ENCODE measurements around the gene SH3BGRL2. TPM values are rescaled to one million over a fixed set of nuclear protein-coding genes. Genes with fewer than 3 reads are reported as not detected.

The SH3BGRL2 gene
- total RNA-seq, 6 experiments from 2014 or later = 0.14 to 0.43 (median 0.23) TPM

DNA sequence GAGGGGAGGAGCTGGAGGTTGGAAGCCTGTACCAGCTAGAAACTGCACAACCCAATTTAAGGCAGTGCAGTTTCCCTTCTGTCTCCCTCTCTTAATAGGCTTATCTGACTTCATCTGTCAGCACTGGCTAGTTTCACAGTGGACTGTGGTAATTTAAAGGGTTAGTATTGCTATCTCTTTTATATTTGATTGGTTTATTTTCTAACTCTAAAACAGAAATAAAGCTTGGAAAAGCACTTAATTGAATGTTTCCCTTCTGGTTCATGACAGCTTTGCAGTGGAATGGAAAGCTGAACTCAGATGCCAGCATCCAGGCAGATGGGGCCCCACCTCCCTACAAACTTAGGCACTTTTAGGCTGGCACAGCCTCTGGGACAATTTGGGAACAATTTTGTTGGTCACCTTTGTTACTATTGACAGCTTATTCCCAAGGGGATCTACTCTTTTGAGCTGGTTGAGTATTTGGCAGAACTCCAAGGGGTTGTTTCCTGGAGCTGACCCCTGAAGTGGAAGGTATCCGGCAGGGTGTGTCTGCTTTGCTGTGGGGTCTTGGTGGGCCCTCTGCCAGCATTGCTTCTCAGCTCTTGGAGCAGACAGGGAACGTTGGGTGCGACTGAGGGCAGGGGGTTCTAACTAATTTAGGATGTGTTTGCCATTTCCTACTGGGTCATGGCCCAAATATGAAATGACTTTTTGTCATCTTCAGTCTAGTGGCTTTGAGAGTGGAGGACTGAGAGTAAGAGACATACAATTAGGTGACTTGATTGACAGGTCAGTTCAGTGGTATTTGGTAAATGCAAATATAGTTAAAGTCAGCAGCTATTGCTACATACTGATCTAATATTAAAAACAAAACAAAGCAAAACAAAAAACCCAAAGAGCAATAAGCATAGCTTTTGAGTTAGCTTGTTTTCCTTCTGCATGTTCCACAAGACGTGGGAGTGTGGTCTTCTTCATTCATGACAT is 9.3 kb downstream of the SH3BGRL2 start:
- Mint-ChIP-seq H3K27me3 (ENCODE audit: insufficient read depth) (no peaks in the 10 kb centered on the region; the same call in 1 of the 2 replicates), H3K36me3 (ENCODE audit: low read depth) (no peaks in the 10 kb centered on the region), H3K4me1 (ENCODE audit: low read depth) (no peaks in the 10 kb centered on the region), H3K9me3 (no peaks in the 10 kb centered on the region), H3K4me3 (no peak overlapping the region), H3K27ac (no peak overlapping the region)
- DNase-seq = no peak
- TF ChIP-seq, protein P1, sequence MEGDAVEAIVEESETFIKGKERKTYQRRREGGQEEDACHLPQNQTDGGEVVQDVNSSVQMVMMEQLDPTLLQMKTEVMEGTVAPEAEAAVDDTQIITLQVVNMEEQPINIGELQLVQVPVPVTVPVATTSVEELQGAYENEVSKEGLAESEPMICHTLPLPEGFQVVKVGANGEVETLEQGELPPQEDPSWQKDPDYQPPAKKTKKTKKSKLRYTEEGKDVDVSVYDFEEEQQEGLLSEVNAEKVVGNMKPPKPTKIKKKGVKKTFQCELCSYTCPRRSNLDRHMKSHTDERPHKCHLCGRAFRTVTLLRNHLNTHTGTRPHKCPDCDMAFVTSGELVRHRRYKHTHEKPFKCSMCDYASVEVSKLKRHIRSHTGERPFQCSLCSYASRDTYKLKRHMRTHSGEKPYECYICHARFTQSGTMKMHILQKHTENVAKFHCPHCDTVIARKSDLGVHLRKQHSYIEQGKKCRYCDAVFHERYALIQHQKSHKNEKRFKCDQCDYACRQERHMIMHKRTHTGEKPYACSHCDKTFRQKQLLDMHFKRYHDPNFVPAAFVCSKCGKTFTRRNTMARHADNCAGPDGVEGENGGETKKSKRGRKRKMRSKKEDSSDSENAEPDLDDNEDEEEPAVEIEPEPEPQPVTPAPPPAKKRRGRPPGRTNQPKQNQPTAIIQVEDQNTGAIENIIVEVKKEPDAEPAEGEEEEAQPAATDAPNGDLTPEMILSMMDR (IDR thresholded peaks at IDR 0.05) = no peak

DNA sequence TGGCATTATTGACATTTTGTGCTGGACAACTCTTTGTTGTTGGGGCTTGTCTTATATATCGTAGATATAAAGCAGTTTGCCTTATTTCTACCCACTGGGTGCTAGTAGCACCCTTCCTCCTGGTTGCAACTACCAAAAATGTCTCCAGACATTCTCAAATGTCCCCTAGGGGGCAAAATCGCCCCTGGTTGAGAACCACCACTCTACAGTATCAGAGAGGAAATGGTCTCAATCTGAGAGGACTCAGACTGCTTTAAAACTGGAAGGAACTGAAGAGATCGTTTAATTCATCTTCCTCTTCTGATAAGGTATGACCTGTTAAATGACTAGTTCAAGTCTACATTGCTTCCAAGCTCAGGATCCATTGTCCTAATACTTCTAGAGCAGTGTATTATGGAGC is 14.9 kb downstream of the SH3BGRL2 start:
- Mint-ChIP-seq H3K36me3 (ENCODE audit: low read depth) (no peaks in the 10 kb centered on the region), H3K9me3 (no peaks in the 10 kb centered on the region), H3K4me1 (ENCODE audit: low read depth) (no peaks in the 10 kb centered on the region), H3K27ac (no peak overlapping the region), H3K27me3 (ENCODE audit: insufficient read depth) (no peaks in the 10 kb centered on the region), H3K4me3 (no peak overlapping the region)
- DNase-seq = no peak
- TF ChIP-seq, protein P1 (IDR thresholded peaks at IDR 0.05) = no peak

DNA sequence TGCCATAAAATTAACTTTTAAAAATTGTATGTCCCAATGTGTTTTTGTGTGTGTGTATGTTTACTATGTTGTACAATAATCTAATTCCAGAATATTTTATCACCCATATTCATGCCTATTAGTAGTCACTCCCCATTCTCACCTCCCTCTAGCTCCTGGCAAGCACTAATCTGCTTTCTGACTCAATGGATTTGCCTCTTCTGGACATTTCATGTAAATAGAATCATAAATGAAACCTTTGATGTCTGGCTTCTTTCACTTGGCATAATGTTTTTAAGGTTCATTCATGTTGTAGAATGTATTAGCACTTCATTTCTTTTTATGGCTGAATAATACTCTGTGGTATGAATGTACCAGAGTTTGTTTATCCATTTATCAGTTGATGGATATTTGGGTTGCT is 15.4 kb downstream of the SH3BGRL2 start:
- Mint-ChIP-seq H3K27ac (no peak overlapping the region), H3K9me3 (no peaks in the 10 kb centered on the region), H3K4me1 (ENCODE audit: low read depth) (no peaks in the 10 kb centered on the region), H3K27me3 (ENCODE audit: insufficient read depth) (no peaks in the 10 kb centered on the region), H3K4me3 (no peak overlapping the region), H3K36me3 (ENCODE audit: low read depth) (no peaks in the 10 kb centered on the region)
- TF ChIP-seq, protein P1 (IDR thresholded peaks at IDR 0.05) = no peak
- no peak for DNase-seq

DNA sequence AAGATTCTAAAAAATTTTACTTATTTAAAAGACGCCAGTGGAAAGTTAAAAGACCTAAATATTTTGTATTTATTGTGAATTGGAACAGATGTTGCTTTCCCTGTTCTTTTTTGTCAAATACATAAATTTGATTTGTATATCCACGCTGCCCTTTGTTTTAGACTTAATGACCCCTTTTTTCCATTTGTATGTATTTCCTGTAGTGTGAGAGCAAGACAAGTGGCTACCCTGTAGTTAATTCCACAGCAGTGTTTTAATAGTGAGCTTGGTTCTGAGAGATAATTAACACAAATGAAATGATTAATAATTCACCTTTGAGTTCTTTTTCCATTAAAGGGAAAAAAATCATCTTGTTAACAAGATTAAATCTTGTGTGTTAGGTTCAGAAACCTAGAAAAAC is 16.6 kb downstream of the SH3BGRL2 start:
- no peak for DNase-seq
- Mint-ChIP-seq H3K27ac (no peak overlapping the region), H3K9me3 (no peaks in the 10 kb centered on the region), H3K27me3 (ENCODE audit: insufficient read depth) (no peaks in the 10 kb centered on the region; the same call in 1 of the 2 replicates), H3K4me1 (ENCODE audit: low read depth) (no peaks in the 10 kb centered on the region), H3K4me3 (no peak overlapping the region), H3K36me3 (ENCODE audit: low read depth) (no peaks in the 10 kb centered on the region)
- TF ChIP-seq, protein P1 (IDR thresholded peaks at IDR 0.05) = no peak

DNA sequence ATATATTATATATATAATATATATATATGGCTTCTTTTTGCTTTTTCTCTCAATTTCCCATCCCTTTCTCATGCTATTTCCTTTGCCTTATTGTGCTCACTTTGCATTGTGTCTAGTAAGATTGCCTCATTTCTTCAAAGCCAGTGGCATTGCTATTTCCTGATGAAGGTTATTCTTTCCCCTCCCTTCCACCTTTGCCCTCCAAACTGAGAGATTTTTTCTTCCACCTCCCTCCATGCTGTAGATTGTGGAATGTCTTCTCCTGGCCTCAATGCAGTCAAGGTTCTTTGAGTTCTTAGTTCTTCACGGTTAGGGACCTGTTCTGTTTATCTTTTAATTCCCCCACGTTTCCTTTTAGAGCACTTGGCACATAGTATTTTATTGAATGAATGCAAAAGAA is 17.2 kb downstream of the SH3BGRL2 start:
- no peak for DNase-seq
- Mint-ChIP-seq H3K4me3 (no peak overlapping the region), H3K36me3 (ENCODE audit: low read depth) (no peaks in the 10 kb centered on the region), H3K27me3 (ENCODE audit: insufficient read depth) (no peaks in the 10 kb centered on the region; the same call in 1 of the 2 replicates), H3K9me3 (no peaks in the 10 kb centered on the region), H3K4me1 (ENCODE audit: low read depth) (no peaks in the 10 kb centered on the region), H3K27ac (no peak overlapping the region)
- TF ChIP-seq, protein P1 (IDR thresholded peaks at IDR 0.05) = no peak
